ENCODE measurements around the gene DDX19B. TPM values are rescaled to one million over a fixed set of nuclear protein-coding genes. Genes with fewer than 3 reads are reported as not detected.

DDX19B gene
- total RNA-seq, 1 experiment from 2014 or later = 38.4 TPM

- TF ChIP-seq IRF2 (CRISPR knock-in tag; IDR thresholded peaks at IDR 0.05; ENCODE audit: borderline replicate concordance, low read depth) = no peak
- no peak for TF ChIP-seq TCF7 (CRISPR knock-in tag; IDR thresholded peaks at IDR 0.05; ENCODE audit: low read depth)
- no peak for TF ChIP-seq ZNF416 (CRISPR knock-in tag; IDR thresholded peaks at IDR 0.05)
- no peak for TF ChIP-seq JUN (CRISPR knock-in tag; IDR thresholded peaks at IDR 0.05)
- DNase-seq (ENCODE audit: low spot score) = no peak
- no peak for ATAC-seq
- POLR2A ChIA-PET = no interaction called here
- H3K4me1 Mint-ChIP-seq = peaks cover 12% of the 10 kb centered on the region
- peak overlapping the region; percentile 91 for H3K4me3 Mint-ChIP-seq
- no peak overlapping the region; the same call in 1 of the 2 replicates for H3K27ac Mint-ChIP-seq
- H3K9me3 Mint-ChIP-seq = peaks cover 8% of the 10 kb centered on the region; the same call in 1 of the 2 replicates
- CTCF ChIA-PET = no interaction called here
- no peaks in the 10 kb centered on the region for H3K27me3 Mint-ChIP-seq (ENCODE audit: low read depth)
- H3K36me3 Mint-ChIP-seq = peaks cover 18% of the 10 kb centered on the region
Observed at GRCh38 chr16:70301121-70301520, 2.1 kb downstream of the DDX19B start.

DNA sequence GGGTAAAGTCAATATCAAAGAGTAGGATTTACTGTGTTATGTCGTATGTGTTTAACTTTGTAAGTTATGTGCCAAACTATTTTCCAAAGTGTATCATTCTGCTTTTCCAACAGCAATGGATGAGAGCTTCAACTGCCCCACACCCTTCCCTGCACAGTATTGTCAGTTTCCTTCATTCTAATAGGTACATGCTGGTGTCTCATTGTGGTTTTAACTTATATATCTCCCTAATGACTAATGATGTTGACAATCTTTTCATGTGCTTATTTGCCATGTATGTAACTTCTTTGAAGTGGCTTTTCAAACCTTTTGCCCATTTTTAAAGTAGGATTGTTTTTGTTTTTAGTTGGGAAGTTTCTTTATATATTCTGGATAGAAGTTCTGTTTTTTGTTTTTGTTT is 3.8 kb downstream of the DDX19B start:
- Mint-ChIP-seq H3K27me3 (ENCODE audit: low read depth) (no peaks in the 10 kb centered on the region), H3K36me3 (peaks cover 18% of the 10 kb centered on the region), H3K4me3 (no peak overlapping the region), H3K4me1 (peaks cover 12% of the 10 kb centered on the region), H3K9me3 (peaks cover 8% of the 10 kb centered on the region; the same call in 1 of the 2 replicates), H3K27ac (no peak overlapping the region)
- TF ChIP-seq ZNF138 (CRISPR knock-in tag; conservative IDR thresholded peaks at IDR 0.05) (no peak), SOX15 (CRISPR knock-in tag; IDR thresholded peaks at IDR 0.05) (no peak), HMGXB4 (CRISPR knock-in tag; IDR thresholded peaks at IDR 0.05) (no peak), ZNF416 (CRISPR knock-in tag; IDR thresholded peaks at IDR 0.05) (no peak), GABPB1 (CRISPR knock-in tag; IDR thresholded peaks at IDR 0.05) (no peak), RORB (CRISPR knock-in tag; IDR thresholded peaks at IDR 0.05) (no peak), ETV6 (CRISPR knock-in tag; IDR thresholded peaks at IDR 0.05) (no peak), ZNF317 (CRISPR knock-in tag; IDR thresholded peaks at IDR 0.05; ENCODE audit: borderline replicate concordance, low read depth) (no peak), ELF4 (CRISPR knock-in tag; IDR thresholded peaks at IDR 0.05; ENCODE audit: low read depth) (no peak), JUN (CRISPR knock-in tag; IDR thresholded peaks at IDR 0.05) (no peak)
- TF ChIP-seq, protein P1, sequence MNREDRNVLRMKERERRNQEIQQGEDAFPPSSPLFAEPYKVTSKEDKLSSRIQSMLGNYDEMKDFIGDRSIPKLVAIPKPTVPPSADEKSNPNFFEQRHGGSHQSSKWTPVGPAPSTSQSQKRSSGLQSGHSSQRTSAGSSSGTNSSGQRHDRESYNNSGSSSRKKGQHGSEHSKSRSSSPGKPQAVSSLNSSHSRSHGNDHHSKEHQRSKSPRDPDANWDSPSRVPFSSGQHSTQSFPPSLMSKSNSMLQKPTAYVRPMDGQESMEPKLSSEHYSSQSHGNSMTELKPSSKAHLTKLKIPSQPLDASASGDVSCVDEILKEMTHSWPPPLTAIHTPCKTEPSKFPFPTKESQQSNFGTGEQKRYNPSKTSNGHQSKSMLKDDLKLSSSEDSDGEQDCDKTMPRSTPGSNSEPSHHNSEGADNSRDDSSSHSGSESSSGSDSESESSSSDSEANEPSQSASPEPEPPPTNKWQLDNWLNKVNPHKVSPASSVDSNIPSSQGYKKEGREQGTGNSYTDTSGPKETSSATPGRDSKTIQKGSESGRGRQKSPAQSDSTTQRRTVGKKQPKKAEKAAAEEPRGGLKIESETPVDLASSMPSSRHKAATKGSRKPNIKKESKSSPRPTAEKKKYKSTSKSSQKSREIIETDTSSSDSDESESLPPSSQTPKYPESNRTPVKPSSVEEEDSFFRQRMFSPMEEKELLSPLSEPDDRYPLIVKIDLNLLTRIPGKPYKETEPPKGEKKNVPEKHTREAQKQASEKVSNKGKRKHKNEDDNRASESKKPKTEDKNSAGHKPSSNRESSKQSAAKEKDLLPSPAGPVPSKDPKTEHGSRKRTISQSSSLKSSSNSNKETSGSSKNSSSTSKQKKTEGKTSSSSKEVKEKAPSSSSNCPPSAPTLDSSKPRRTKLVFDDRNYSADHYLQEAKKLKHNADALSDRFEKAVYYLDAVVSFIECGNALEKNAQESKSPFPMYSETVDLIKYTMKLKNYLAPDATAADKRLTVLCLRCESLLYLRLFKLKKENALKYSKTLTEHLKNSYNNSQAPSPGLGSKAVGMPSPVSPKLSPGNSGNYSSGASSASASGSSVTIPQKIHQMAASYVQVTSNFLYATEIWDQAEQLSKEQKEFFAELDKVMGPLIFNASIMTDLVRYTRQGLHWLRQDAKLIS (CRISPR knock-in tag; IDR thresholded peaks at IDR 0.05; ENCODE audit: borderline replicate concordance) = no peak
- TF ChIP-seq, protein P2, sequence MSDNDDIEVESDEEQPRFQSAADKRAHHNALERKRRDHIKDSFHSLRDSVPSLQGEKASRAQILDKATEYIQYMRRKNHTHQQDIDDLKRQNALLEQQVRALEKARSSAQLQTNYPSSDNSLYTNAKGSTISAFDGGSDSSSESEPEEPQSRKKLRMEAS (CRISPR knock-in tag; IDR thresholded peaks at IDR 0.05) = no peak
- TF ChIP-seq, protein P3, sequence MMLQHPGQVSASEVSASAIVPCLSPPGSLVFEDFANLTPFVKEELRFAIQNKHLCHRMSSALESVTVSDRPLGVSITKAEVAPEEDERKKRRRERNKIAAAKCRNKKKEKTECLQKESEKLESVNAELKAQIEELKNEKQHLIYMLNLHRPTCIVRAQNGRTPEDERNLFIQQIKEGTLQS (CRISPR knock-in tag; conservative IDR thresholded peaks at IDR 0.05) = no peak
- TF ChIP-seq, protein P4, sequence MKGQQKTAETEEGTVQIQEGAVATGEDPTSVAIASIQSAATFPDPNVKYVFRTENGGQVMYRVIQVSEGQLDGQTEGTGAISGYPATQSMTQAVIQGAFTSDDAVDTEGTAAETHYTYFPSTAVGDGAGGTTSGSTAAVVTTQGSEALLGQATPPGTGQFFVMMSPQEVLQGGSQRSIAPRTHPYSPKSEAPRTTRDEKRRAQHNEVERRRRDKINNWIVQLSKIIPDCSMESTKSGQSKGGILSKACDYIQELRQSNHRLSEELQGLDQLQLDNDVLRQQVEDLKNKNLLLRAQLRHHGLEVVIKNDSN (CRISPR knock-in tag; IDR thresholded peaks at IDR 0.05) = no peak
- POLR2A ChIA-PET = interaction anchor here (0.5 kb wide), 1 partner anchor 38 kb away, joined by 3 read pairs; no protein-coding TSS in a partner anchor
- no peak for DNase-seq (ENCODE audit: low spot score)
- CTCF ChIA-PET = no interaction called here
- no peak for ATAC-seq

All from WTC11 (cell line).